Panc1 (cell line): ENCODE results near the gene ADAMTS13.
A peak's percentile ranks its signal among the peaks of the same experiment; 100 is the strongest.

Experiments
- POLR2AphosphoS5 ChIP-seq: IDR thresholded peaks from 2 replicates; pipeline ENCODE4 v1.6.1; 2012; ENCODE audit warnings: mild to moderate bottlenecking, low read depth, low read length, moderate library complexity
- TF ChIP-seq, protein P1 (sequence below): fragments of 450-650 bp; IDR thresholded peaks from 2 replicates; pipeline ENCODE4 v1.5.1; 2017; ENCODE audit warnings: mild to moderate bottlenecking

DNA sequence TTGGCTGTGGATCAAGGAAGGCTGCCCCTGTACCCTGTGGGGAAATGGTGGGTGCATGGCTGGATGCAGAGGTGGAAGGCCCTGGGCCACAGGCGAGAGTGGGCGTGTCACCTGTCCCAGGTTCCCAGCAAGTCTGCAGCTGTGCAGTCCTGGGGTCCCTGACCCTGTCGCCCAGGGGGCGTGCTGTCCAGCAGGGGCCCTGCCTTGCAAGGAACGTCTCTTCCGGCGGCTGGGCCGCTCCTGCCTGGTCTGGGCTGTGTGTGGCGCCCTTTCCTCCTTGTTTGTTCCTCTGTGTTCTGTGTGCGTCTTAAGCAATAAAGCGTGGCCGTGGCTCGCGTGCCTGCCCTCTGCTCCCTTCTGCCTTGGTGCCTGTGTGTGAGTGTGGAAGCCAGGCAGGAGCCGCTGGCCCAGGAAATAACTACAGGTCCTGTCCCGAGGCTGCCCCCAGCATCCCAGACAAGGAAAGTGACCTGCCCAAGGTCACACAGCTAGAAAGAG, 48.3 kb downstream of the ADAMTS13 start:
- TF ChIP-seq, protein P1, sequence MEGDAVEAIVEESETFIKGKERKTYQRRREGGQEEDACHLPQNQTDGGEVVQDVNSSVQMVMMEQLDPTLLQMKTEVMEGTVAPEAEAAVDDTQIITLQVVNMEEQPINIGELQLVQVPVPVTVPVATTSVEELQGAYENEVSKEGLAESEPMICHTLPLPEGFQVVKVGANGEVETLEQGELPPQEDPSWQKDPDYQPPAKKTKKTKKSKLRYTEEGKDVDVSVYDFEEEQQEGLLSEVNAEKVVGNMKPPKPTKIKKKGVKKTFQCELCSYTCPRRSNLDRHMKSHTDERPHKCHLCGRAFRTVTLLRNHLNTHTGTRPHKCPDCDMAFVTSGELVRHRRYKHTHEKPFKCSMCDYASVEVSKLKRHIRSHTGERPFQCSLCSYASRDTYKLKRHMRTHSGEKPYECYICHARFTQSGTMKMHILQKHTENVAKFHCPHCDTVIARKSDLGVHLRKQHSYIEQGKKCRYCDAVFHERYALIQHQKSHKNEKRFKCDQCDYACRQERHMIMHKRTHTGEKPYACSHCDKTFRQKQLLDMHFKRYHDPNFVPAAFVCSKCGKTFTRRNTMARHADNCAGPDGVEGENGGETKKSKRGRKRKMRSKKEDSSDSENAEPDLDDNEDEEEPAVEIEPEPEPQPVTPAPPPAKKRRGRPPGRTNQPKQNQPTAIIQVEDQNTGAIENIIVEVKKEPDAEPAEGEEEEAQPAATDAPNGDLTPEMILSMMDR, result no peak
- TF ChIP-seq POLR2AphosphoS5, result peak; percentile 63
